Hepatocyte (in vitro differentiated cells): ENCODE data around the gene GOLGA3.
"Not testable (repeated sequence)": the region's sequence is repeated elsewhere in the genome, so short reads cannot be mapped to it uniquely, and the experiment has no call there.

Experiments
- CTCF ChIP-seq: fragments of 200-600 bp; sonication (generic); IDR thresholded peaks from 2 replicates; pipeline ENCODE4 v1.5.1; 2016; ENCODE audit warnings: antibody characterized with exemption, mild to moderate bottlenecking; ENCODE audit not compliant: poor library complexity
- EZH2 ChIP-seq: fragments of 200-600 bp; sonication (generic); IDR thresholded peaks from 2 replicates; pipeline ENCODE4 v1.6.1; 2016; ENCODE audit warnings: antibody characterized with exemption, mild to moderate bottlenecking, borderline replicate concordance
- EZH2phosphoT487 ChIP-seq: fragments of 200-600 bp; sonication (generic); IDR thresholded peaks from one replicate; pipeline ENCODE4 v1.6.1; 2018; ENCODE audit warnings: antibody characterized with exemption, mild to moderate bottlenecking, low read depth, moderate library complexity; ENCODE audit not compliant: unreplicated experiment, severe bottlenecking

GRCh38 chr12:132855211-132855610 is 26.5 kb upstream of the GOLGA3 start:
- TF ChIP-seq CTCF, EZH2, EZH2phosphoT487: not testable (repeated sequence)
